LNCaP clone FGC (cell line): Measurements from ENCODE around the gene FAM184B.
"Not testable (repeated sequence)": the region's sequence is repeated elsewhere in the genome, so short reads cannot be mapped to it uniquely, and the experiment has no call there.

ENCODE experiments used
- DNase-seq: peaks from one replicate; pipeline ENCODE4 v3.0.0-alpha.2; 2011; ENCODE audit warnings: low read depth
- H3K4me3 ChIP-seq: 2 replicates; pipeline ENCODE4 v1.5.1; 2011; ENCODE audit warnings: mild to moderate bottlenecking, low read depth, low read length, control low read depth
- TF ChIP-seq, protein P1 (sequence below): IDR thresholded peaks from 2 replicates; pipeline ENCODE4 v1.5.1; 2012; ENCODE audit warnings: mild to moderate bottlenecking; ENCODE audit not compliant: control insufficient read depth, insufficient read depth; ENCODE audit errors: extremely low read depth

Gene FAM184B

DNA sequence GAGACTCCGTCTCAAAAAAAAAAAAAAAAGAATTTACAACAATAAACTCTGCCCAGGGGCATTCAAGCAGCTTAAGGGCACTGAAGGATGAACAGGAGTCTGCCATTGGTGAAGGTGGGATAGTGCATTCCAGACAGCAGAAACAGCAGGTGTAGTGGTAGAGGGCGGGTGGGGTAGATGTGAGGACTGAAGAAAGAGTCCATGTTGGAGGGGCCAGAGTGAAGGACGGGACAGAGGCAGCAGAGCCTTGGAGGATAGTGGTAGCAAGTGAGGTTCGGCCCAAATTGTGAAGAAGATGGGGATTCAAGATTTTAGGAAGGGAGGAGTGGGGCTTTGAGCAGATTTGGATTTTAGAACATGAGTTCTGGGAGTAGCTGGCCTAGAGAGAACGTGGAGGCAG lies 91.3 kb downstream of the FAM184B start:
- DNase-seq: no peak
- TF ChIP-seq, protein P1, sequence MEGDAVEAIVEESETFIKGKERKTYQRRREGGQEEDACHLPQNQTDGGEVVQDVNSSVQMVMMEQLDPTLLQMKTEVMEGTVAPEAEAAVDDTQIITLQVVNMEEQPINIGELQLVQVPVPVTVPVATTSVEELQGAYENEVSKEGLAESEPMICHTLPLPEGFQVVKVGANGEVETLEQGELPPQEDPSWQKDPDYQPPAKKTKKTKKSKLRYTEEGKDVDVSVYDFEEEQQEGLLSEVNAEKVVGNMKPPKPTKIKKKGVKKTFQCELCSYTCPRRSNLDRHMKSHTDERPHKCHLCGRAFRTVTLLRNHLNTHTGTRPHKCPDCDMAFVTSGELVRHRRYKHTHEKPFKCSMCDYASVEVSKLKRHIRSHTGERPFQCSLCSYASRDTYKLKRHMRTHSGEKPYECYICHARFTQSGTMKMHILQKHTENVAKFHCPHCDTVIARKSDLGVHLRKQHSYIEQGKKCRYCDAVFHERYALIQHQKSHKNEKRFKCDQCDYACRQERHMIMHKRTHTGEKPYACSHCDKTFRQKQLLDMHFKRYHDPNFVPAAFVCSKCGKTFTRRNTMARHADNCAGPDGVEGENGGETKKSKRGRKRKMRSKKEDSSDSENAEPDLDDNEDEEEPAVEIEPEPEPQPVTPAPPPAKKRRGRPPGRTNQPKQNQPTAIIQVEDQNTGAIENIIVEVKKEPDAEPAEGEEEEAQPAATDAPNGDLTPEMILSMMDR: no peak

GRCh38 chr4:17688011-17688441 lies 93.4 kb downstream of the FAM184B start:
- TF ChIP-seq, protein P1: no peak
- DNase-seq: no peak
- H3K4me3 ChIP-seq: no peak overlapping the region

More for the DNA sequence above, 91.3 kb downstream of the FAM184B start:
- H3K4me3 ChIP-seq: no peak overlapping the region

DNA sequence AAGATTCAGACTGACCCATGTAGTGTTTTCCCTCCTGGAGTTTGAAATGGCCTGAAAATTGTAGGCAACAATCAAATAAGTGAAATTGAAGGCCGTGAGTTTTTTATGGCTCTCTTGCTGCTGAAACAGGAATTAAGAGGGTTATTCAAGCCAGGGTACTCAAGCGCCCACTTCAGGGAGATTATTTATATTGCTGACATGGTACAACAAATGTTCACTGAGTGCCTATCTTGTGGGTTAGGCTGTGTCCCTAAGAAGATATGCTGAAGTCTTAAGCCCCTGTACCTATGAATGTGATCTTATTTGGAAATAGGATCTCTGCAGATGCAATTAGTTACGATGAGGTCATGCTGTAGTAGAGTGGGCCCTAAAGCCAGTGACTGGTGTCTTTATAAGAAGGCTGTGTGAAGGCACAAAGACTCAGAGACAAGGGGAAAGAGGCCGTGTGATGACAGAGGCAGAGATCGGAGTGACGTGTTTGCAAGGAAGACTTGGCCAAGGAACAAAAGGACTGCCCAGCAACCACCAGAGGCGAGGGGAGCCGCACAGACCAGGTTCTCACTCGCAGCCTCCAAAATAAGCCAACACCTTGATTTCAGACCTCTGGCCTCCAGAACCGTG lies 94.1 kb downstream of the FAM184B start:
- DNase-seq: no peak
- TF ChIP-seq, protein P1: no peak
- H3K4me3 ChIP-seq: no peak overlapping the region

DNA sequence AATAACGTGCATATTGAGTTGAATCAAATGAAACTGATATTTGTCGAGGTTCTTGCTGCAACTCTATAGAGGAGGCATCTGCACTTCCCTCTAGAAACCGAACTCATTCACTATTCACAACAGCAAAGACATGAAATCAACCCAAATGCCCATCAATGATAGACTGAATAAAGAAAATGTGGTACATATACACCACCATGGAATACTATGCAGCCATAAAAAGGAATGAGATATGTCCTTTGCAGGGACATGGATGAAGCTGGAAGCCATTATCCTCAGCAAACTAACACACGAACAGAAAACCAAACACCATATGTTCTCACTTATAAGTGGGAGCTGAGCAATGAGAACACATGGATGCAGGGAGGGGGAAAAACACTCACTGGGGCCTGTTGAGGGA lies 96.8 kb downstream of the FAM184B start:
- not testable (repeated sequence) for DNase-seq, H3K4me3 ChIP-seq

GRCh38 chr4:17682222-17682566 lies 99.2 kb downstream of the FAM184B start:
- TF ChIP-seq, protein P1: no peak
- H3K4me3 ChIP-seq: no peak overlapping the region
- no peak for DNase-seq

- TF ChIP-seq, protein P1: no peak
- DNase-seq: no peak
- no peak overlapping the region for H3K4me3 ChIP-seq
Observed at GRCh38 chr4:17681281-17682221, 99.9 kb downstream of the FAM184B start.

- TF ChIP-seq, protein P1: no peak
- no peak for DNase-seq
- H3K4me3 ChIP-seq: no peak overlapping the region
Observed at GRCh38 chr4:17680559-17681280, 100.7 kb downstream of the FAM184B start.
